GM18498 (cell line): ENCODE measurements around the gene ATG5.

Experiments used
- ATAC-seq: cut with Tn5 transposase; IDR thresholded peaks from one replicate; pipeline ENCODE4 v1.9.1; 2021; ENCODE audit warnings: mild to moderate bottlenecking, moderate library complexity; ENCODE audit not compliant: unreplicated experiment

ATG5 gene

GRCh38 chr6:106184629-106185028 lies 140.9 kb downstream of the ATG5 start:
- no peak for ATAC-seq

- no peak for ATAC-seq
These were observed 142.1 kb downstream of the ATG5 start for GRCh38 chr6:106183430-106183829.

GRCh38 chr6:106182455-106182854 lies 143.1 kb downstream of the ATG5 start:
- ATAC-seq, result peak; percentile 77

- ATAC-seq, result peak; percentile 38
These were observed 143.7 kb downstream of the ATG5 start for GRCh38 chr6:106181664-106182418.

GRCh38 chr6:106180208-106180607 lies 145.4 kb downstream of the ATG5 start:
- ATAC-seq, result no peak

GRCh38 chr6:106178900-106179299 lies 146.7 kb downstream of the ATG5 start:
- ATAC-seq, result no peak

GRCh38 chr6:106177786-106178185 lies 147.8 kb downstream of the ATG5 start:
- ATAC-seq, result no peak

GRCh38 chr6:106173124-106173879 lies 152.3 kb downstream of the ATG5 start:
- ATAC-seq, result no peak

- no peak for ATAC-seq
These were observed 155.3 kb downstream of the ATG5 start for GRCh38 chr6:106170030-106170791.

GRCh38 chr6:106169517-106169916 lies 156.0 kb downstream of the ATG5 start:
- ATAC-seq, result no peak

- ATAC-seq, result no peak
These were observed 157.3 kb downstream of the ATG5 start for GRCh38 chr6:106168097-106168888.

- ATAC-seq, result peak; percentile 56
These were observed 158.3 kb downstream of the ATG5 start for GRCh38 chr6:106167096-106167814.

- ATAC-seq, result no peak
These were observed 159.6 kb downstream of the ATG5 start for GRCh38 chr6:106165885-106166485.

- peak; percentile 52 for ATAC-seq
These were observed 161.3 kb downstream of the ATG5 start for GRCh38 chr6:106163966-106164877.

- ATAC-seq, result no peak
These were observed 162.1 kb downstream of the ATG5 start for GRCh38 chr6:106163446-106163965.

GRCh38 chr6:106162921-106163320 lies 162.6 kb downstream of the ATG5 start:
- ATAC-seq, result no peak

GRCh38 chr6:106161893-106162292 lies 163.7 kb downstream of the ATG5 start:
- ATAC-seq, result no peak

GRCh38 chr6:106161311-106161874 lies 164.2 kb downstream of the ATG5 start:
- no peak for ATAC-seq
